SK-N-DZ (cell line): Measurements from ENCODE around the gene KRTCAP2. TPM values are rescaled to one million over a fixed set of nuclear protein-coding genes. Genes with fewer than 3 reads are reported as not detected.
"Not testable (repeated sequence)": the region's sequence is repeated elsewhere in the genome, so short reads cannot be mapped to it uniquely, and the experiment has no call there.

Source experiments
- DNase-seq: peaks from one replicate; pipeline ENCODE4 v3.0.0-alpha.2; 2015; ENCODE audit warnings: low spot score
- polyA plus RNA-seq, 2 experiments: library from polyadenylated mRNA; depleted of rRNA; stranded (reverse); fragments of >200 nt; gene quantifications; 2 replicates each; pipeline ENCODE4 v1.2.3, GENCODE V29; 2014

The KRTCAP2 gene
- polyA plus RNA-seq (2014; cell fraction: cytosol; rRNA removed), result 134 and 157 TPM in 2 replicates
- 147 and 176 TPM in 2 replicates for polyA plus RNA-seq (2014; cell fraction: nucleus; rRNA removed)

DNA sequence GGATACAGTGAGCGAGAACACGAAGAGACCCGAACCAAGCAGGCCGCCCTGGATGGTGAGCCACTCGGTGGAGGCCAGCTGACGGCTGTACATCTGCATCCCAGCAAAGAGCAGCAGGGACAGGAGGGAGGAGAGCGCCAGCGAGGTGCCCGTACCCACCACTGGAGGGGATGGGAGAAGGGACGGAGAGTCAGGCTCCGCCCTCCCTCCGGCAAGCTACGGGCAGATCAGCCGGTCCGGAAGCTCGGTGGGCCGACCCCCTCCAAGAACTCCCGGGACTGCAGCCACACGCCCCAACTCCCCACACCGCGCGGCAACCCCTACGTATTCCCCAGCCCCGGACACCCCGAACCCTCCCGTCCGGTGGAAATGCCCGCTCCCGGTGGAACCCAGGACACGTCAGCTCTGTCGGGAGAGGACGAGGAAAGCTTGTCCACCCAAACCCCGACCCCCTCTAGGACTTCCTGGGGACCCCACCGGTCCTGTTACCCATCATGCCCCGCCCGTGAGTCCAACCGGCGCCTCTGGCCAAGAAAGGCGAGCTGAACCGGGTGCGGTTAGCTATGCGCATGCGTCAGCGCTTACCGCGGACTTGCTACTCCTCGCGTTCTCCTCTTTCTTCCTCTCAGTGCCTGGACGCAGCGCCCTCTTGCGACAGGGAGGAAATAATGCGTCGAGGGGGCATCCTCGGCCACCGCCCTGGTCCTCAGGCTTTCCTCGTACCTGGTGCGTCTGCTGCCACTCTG lies at the start of gene KRTCAP2:
Gene KRTCAP2 (minus strand): TSS at position 573 of the 746 bp plus-strand sequence. CDS start 80 bp downstream, at position 493.
- peak; percentile 99 for DNase-seq

DNA sequence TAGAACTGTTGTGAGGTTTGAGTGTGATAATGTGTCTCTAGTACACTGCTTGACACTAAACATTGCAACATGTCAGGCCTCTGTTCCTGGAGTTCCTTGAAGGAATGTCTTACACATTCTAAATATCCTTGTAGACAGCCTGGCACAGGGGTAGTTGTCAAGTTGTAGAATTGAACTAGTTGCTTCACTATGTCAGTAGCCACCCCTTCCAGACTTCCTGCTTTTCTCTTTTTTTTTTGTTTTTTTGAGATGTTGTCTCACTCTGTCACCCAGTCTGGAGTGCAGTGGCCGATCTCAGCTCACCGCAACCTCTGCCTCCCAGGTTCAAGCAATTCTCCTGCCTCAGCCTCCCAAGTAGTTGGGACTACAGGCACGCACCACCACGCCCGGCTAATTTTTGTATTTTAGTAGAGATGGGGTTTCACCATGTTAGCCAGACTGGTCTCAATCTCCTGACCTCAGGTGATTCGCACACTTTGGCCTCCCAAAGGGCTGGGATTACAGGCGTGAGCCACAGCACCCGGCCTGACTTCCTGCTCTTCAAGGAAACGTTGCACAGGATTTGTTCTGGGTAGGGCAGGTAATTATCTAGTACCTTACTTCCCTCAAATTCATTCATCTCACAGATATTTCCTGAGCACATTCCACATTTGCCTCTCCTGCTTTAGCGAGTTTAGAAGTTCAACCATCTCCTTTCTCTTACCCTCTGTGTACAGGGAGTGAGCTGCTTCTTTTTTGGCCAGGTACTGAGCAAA lies 47.3 kb upstream of the KRTCAP2 start:
- DNase-seq, result not testable (repeated sequence)

DNA sequence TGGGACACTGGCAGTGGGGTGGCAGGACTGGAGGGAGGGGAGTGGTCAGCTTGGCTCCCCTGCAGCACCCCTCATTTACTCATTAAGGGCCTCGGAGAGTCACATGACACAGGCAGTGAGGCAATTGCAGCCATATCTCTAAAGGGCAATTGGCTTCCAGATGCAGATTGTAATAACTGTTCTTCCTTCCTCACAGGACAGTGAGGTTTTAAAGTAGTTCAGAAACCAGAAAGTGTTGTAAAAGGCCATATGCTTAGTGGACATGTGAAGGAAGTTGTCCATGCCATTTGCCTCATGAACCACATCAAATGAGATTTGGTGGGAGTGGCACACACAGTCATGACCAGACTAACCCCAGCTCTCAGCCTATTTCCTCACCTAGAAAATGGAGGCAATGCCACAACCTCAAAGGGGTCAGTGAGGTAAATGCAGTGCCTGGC lies 46.5 kb upstream of the KRTCAP2 start:
- DNase-seq, result no peak

DNA sequence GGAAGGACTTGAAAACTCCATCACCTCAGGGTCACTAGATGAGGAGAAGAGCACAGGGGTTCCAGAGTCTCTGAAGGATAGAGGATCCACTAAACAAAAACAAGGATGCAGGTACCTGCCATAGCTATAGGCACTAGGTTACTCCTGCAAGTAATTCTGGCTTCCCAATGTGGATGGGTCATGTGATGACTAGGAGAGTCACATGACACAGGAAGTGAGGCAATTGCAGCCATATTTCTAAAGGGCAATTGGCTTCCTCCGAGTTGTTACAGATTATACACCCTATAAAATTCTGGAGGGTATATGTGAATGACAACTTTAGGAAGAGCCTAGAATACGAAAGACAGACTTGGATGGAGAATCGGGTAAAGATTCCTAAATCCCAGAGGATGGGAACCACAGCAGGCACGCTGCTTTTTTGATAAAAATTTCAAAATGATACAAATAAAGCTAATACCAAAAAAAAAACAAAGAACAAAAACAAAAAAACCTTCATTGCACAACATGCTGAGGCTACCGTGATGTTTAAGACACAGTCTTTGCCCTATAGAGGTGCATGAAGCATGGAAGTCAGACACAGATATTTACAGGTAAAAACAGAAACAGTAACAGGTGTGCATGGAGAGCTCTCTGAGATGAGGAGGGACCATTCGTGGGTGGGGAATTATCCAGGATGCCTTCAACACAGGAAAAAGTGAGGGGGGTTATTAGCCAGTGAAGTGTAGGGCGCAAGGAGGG lies 45.9 kb upstream of the KRTCAP2 start:
- DNase-seq, result peak; percentile 74

DNA sequence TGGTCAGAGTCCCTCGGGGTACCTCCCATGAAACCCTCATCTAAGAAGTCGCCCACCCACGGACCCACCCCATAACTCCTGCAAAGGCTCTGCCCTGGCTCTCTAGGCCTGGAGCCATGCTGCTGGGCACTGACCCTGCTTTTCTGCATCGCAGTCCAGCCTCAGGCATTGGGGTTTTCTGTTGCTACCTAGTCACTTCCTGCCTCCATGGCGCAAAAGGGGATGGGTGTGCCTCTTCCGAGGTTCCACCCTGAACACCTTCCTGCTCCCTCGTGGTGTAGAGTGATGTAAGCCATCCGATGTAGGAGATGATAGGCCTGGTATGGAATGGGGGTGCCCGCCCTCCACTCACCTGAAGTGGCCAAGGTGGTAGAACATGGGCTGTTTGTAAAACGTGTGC lies 41.6 kb upstream of the KRTCAP2 start:
- DNase-seq, result not testable (repeated sequence)

DNA sequence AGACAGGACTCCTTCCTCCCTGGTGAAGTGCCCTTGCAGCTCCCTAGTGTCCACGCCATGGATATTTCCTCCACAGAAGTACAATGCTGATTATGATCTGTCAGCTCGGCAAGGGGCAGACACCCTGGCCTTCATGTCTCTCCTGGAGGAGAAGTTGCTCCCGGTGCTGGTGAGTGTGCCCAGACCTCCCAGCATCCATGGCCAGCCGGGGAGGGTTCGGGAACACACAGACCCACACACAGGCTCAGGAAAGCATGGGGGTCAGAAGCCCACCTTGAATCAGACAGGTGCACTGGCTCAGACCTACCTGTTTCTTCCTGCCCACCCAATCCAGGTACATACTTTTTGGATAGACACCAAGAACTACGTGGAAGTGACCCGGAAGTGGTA lies 38.9 kb upstream of the KRTCAP2 start:
- not testable (repeated sequence) for DNase-seq

DNA sequence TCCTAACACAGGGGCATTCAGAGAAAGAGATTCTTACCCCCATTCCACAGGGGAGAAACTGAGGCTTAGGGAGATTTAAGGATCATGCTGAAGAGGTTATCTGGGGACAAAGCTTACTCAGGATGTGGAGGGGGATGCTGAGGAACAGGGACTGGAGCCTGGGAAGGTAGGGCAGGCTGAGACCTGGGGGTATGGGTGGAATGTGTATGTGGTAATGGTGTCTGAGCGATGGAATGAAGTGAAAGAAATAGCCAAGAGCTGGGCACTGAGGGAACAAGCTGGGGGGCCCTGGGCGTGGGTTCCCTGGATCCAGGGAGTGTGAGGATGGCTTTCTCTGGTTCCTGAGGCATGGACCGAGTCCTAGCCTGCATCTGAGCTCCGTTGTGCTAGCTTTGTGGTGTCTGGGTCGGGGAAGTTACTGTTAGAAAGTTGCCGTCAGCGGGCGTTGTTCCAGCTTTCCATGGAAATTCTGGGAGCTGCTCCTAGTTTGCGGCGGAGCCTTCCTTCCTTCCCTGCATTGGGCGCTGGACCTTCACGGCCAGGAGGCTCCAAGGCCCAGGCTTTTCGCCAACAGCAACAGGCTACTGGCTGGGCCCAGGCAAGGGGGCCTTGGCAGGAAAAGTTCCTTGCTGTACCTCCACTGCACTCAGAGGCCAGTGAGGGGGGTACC lies 38.4 kb upstream of the KRTCAP2 start:
- not testable (repeated sequence) for DNase-seq

DNA sequence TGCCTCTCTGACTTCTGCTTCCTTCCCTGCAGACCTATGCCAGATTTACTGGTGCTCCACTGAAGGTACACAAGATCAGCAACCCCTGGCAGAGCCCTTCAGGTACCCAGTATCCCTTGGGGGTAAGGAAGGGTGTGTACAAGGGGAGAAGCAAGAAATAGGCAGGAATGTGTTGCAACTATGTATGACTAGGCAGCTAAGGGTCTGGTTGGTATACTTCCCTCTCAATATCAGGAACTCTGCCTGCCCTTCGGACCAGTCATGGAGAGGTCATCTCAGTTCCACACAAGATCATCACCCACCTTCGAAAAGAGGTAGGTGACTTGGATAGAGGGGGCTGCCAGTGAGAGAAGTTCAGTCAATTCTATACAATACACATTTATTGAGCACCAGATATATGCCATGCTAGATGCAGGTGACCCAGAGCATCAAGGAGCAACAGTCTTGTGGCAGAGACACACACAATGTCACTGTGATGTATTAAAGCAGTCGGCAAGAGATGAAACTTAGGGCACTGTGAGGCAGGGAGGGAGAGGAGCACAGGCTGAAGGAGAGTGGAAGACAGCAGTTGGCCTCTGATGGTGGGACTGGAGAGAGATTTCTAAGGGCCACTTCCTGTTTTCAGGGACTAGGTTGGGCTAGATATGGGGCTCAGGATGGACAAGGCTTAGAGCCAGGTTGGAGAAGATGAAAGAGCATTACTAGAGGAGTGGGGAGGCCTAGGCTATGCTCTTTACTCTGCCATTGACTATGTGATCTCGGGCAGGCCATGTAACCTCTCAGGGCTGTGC lies 37.4 kb upstream of the KRTCAP2 start:
- DNase-seq, result no peak

DNA sequence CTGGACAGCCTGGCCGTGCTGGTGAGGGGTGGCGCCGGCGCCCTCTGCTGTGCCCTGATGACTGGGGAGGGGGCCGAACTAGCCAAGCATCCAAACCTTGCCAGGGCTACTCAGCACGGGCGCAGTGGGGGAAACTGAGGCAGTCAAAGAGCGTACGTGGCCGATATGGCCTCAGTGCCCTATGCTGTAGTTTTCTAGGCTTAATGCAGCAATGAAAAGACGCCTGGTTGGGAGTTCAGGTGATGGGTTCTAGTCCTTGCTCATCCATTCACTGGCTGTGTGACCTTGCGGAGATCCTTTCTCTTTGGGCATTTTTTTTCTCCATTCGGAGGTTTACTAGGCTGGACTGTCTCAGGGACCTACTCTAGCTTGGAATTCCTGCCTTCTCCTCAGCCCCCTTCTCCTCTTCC lies 36.2 kb upstream of the KRTCAP2 start:
- DNase-seq, result peak; percentile 40

DNA sequence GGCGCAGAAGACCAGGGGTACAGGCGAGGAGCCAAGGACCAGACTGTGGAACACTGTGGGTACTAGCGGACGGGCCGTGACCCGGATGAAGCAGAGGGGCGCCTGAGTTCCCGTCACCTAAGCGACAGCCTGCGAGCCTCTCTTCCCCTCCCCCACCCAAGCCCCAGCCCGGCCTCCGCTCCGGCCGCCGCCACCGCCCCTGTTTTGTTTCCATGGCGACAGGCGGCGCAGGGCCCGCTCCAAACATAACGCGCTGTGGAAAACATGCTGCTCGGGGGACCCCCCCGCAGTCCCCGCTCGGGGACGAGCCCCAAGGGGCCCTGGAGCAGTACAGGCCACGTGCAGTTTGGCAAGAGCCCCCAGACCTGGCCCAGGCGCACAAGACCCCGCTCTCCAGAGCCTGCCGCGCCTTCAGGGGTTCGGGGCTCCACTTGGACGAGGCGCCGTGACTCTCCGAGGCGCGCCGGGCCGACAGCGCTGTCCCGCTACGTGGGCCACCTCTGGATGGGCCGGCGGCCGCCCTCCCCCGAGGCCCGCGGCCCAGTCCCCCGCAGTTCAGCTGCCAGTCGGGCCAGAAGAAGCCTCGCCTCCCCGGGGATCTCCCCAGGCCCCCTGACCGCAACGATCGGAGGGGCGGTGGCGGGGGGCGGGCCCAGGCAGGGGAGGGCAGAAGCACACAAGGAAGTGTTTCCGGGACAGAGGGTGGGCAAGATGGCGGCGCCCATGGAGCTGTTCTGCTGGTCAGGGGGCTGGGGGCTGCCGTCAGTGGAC lies 35.6 kb upstream of the KRTCAP2 start, which contains the start of gene MTX1:
Gene MTX1 (plus strand): TSS at position 155 of the 771 bp plus-strand sequence. CDS start 110 bp downstream, at position 265.
- peak; percentile 90 for DNase-seq

DNA sequence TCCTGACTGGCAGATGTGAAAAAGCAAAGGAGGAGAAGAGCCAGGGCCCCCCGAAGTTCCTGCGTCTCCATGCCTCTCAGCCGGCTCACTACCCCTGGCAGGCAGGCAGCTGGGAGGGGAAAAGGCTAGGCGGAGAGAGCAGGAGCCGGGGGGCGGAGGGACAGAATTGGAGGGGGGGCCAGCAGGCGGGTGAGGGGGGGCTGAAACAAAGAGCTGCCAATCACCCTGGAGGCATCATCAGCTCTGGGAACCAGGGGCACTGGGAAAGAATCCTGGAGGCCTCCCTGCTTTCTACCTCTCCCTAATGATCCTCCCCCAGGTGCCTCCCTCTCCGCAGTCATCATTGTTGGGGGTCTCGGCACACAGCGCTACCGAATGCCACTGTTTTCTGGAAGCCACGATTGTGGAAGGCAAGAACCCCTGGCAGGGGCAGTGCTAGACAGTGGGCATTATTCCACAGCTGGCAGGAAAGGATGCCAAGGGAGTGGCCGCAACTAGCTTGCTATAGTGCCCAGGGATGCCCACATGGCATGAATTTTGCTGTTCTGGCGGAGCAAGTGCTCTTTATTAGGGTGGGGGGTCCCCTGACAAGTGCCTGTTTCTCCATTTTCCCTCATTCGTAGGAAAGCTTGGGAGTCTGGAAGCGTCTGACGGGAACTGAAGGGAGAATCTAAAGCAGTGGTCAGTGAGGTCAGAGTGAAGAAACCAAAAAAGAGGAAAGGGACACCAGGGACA lies 34.9 kb upstream of the KRTCAP2 start, which contains the start of gene THBS3:
Gene THBS3 (minus strand): TSS at position 92 of the 735 bp plus-strand sequence. CDS start 21 bp downstream, at position 71.
- peak; percentile 54 for DNase-seq

DNA sequence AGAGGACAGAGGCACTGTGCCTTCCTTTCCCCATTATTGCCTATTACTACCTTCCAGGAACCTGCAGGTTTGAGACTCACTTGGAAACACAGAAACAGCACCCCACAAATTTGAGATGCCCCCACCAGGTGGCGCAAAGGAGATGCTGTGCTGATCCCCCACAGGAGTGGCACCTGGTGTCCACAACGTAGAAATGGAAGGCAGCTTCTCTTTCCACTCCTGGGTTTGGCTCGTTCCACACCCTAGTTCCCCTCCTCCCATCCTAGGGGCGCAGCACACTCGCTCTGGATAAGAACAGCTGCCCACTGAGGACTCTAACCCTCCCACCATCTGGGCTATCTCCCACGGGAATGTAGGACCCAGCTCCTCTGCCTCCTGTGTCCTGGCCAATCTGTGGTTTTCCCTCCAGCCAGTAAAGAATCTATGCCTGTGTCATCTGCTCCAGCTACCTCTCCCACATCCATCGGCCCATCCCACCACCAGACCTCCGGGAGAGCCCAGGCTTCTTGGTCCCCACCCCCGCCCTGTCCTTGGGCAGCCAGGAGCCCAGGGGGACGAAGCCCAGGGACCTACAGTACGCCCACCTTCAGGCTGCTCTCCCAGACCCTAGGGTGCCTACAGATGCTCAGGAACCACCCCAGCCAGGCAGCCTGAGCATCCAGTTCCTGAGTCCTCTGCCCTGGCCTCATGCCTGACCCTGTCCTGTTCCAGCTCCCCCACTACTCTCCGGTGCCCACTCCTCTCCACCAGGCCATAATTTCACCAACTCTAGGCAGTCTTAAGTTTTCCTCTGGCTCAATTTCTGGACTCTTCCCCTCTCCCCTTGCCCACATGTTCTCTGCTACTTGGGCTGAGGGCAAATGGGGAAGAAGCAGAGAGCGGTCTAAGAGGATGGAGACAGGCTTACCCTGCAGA lies 34.0 kb upstream of the KRTCAP2 start:
- peak; percentile 92 for DNase-seq

DNA sequence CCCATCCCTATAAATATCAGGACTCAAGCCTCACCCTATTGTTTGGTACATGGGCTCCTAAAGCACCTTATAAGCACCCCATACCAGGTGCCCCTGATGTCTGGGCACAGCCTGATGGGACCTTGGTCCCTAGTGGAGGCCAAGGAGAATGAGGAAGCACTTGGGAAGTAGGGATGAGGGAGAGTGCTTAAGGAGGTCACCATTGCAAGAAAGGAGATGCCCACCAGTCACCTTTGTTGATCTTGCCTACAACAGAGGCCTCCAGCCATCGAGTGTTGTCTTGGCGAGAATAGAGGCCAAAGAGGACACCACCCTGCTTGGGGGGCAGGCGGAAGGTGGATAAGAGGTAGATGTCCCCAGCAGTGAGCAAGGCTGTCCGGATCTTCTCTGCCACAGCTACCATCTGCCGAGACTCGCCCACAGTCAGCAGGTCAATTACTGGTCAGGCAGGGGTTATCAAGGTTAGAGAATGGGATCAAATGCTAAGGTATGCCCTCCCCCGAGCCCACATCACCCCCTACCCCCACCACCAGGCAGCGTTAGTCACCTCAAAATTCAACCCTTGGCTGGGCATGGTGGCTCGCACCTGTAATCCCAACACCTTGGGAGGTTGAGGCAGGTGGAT lies 33.0 kb upstream of the KRTCAP2 start:
- no peak for DNase-seq

DNA sequence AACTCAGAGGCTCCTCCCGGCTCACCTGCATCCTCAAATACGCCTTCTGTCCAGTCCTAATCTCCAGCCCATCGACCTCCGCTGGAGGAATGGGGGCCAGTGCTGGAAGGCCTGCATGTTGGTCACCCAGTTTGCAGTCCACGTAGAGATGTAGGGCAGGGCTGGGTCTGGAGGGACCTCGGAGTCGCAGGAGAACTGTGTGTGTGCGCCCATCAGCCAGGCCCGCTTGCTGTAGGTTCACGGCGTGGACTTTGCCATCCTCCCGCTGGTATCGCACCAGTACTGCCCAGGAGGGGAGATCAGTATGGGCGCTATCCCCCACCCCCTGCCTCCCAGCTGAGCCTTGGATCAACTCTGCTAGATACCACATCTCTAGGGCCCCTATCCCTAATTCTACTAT lies 31.9 kb upstream of the KRTCAP2 start:
- DNase-seq, result no peak

DNA sequence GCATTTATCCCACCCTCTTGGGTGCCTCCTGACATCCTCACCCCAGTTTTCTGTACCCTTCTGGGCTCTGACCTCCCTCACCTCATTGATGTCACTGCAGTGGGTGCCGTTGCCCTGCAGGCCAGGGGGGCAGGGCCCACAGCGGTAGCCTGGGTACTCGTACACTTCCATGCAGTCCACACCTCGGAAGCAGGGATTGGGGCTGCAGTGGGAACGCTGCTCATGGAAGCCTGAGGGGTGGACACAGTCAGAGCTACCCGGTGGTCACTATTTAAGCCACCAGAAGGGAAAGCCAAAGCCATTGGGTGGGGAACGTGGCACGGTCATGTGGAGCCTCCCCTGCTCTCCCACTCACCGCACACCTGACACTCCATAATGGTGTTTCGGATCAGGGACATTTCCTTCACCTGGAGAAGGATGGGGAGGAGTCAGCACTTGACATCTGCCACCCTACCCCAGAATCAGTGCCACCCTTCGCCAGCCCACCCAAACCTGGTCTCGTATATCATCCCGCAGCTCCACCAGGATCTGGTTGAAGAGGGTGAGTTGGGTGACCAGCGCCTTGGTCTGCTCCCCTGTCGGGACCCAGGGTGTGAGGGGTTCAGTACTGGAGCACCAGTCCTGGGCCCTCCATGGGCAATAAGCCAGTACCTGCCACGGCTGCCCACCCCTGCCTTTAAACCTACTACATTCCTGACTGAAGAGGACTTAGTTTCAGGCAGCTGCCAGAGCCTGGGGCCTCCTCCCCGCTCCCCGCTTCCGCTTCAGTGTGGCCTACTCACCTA lies 29.8 kb upstream of the KRTCAP2 start:
- no peak for DNase-seq

DNA sequence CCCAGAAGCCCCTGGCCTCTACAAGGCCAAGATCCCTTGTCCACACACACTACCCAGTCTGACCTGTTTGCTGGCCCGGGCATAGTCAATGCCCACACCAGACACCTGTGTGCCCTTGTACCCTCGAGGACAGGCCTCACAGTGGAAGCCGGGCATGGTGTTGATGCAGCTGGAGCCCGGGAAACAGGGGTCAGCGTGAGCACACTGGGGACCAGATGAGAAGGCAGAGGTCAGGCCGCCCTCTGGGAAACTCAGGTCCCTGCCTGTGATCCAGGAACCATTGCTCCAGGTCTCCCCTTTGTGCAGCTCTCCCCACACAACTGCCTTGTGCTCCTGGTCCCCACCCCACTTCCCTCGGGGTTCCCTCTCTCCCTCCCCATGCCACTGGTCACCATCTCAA lies 29.1 kb upstream of the KRTCAP2 start:
- DNase-seq, result no peak
